HepG2 (cell line): ENCODE data around the gene TBC1D14. TPM values are rescaled to one million over a fixed set of nuclear protein-coding genes. Genes with fewer than 3 reads are reported as not detected.
A peak's percentile ranks its signal among the peaks of the same experiment; 100 is the strongest.

Experiments used
- ARID2 ChIP-seq: sonication (generic); formaldehyde crosslinking; IDR thresholded peaks from 2 replicates; pipeline ENCODE4 v1.8.1; 2022; ENCODE audit warnings: mild to moderate bottlenecking, missing genetic modification reagents, borderline replicate concordance
- ETS1 ChIP-seq: sonication (generic); formaldehyde crosslinking; IDR thresholded peaks from 2 replicates; pipeline ENCODE4 v1.4.0; 2020; ENCODE audit warnings: missing genetic modification reagents
- HHEX ChIP-seq: IDR thresholded peaks from 2 replicates; pipeline ENCODE4 v1.6.1; 2016; ENCODE audit warnings: control low read depth
- HNF4A ChIP-seq: sonication (generic); formaldehyde crosslinking; IDR thresholded peaks from 2 replicates; pipeline ENCODE4 v1.4.0; 2020; ENCODE audit warnings: missing genetic modification reagents
- KDM5B ChIP-seq: sonication (generic); formaldehyde crosslinking; IDR thresholded peaks from 2 replicates; pipeline ENCODE4 v1.4.0; 2020; ENCODE audit warnings: missing genetic modification reagents, mild to moderate bottlenecking, borderline replicate concordance
- KLF6 ChIP-seq: IDR thresholded peaks from 2 replicates; pipeline ENCODE4 v1.8.0; 2016; ENCODE audit warnings: missing biosample characterization, missing genetic modification reagents
- MEIS2 ChIP-seq: sonication (generic); formaldehyde crosslinking; IDR thresholded peaks from 2 replicates; pipeline ENCODE4 v1.9.0; 2021; ENCODE audit warnings: mild to moderate bottlenecking, missing genetic modification reagents
- NR3C1 ChIP-seq: sonication (generic); formaldehyde crosslinking; IDR thresholded peaks from 2 replicates; pipeline ENCODE4 v1.4.0; 2020; ENCODE audit warnings: missing genetic modification reagents
- PHF20 ChIP-seq: sonication (generic); formaldehyde crosslinking; IDR thresholded peaks from 2 replicates; pipeline ENCODE4 v1.5.0; 2020; ENCODE audit warnings: mild to moderate bottlenecking, missing genetic modification reagents
- SATB2 ChIP-seq: sonication (generic); formaldehyde crosslinking; IDR thresholded peaks from 2 replicates; pipeline ENCODE4 v1.5.0; 2020; ENCODE audit warnings: missing genetic modification reagents
- SMYD3 ChIP-seq: sonication (generic); formaldehyde crosslinking; IDR thresholded peaks from 2 replicates; pipeline ENCODE4 v1.8.1; 2023; ENCODE audit warnings: mild to moderate bottlenecking, missing genetic modification reagents
- SRSF1 ChIP-seq: fragments of 200-400 bp; formaldehyde crosslinking; optimal IDR thresholded peaks from 2 replicates; pipeline ENCODE3; 2017; ENCODE audit warnings: mild to moderate bottlenecking, low read depth, low read length, moderate library complexity
- TCF7L2 ChIP-seq: IDR thresholded peaks from 2 replicates; pipeline ENCODE4 v1.6.1; 2011; ENCODE audit warnings: mild to moderate bottlenecking, low read depth, low read length, moderate library complexity
- THAP7 ChIP-seq: sonication (generic); formaldehyde crosslinking; IDR thresholded peaks from 2 replicates; pipeline ENCODE4 v1.8.1; 2023; ENCODE audit warnings: mild to moderate bottlenecking, missing genetic modification reagents
- ZNF142 ChIP-seq: sonication (generic); formaldehyde crosslinking; IDR thresholded peaks from 2 replicates; pipeline ENCODE4 v1.4.0; 2020; ENCODE audit warnings: missing genetic modification reagents
- ZNF224 ChIP-seq: sonication (generic); formaldehyde crosslinking; IDR thresholded peaks from 2 replicates; pipeline ENCODE4 v1.5.0; 2020; ENCODE audit warnings: mild to moderate bottlenecking, missing genetic modification reagents
- ZNF274 ChIP-seq: sonication (generic); formaldehyde crosslinking; IDR thresholded peaks from 2 replicates; pipeline ENCODE4 v1.5.1; 2020; ENCODE audit warnings: mild to moderate bottlenecking, missing genetic modification reagents
- ZNF317 ChIP-seq: sonication (generic); formaldehyde crosslinking; IDR thresholded peaks from 2 replicates; pipeline ENCODE4 v1.5.0; 2020; ENCODE audit warnings: mild to moderate bottlenecking, missing genetic modification reagents
- ZNF746 ChIP-seq: sonication (generic); formaldehyde crosslinking; IDR thresholded peaks from 2 replicates; pipeline ENCODE4 v1.8.0; 2022; ENCODE audit warnings: mild to moderate bottlenecking, missing genetic modification reagents
- ZNF792 ChIP-seq: IDR thresholded peaks from 2 replicates; pipeline ENCODE4 v1.6.1; 2016
- ZNF839 ChIP-seq: sonication (generic); formaldehyde crosslinking; IDR thresholded peaks from 2 replicates; pipeline ENCODE4 v1.4.0; 2020; ENCODE audit warnings: missing genetic modification reagents, mild to moderate bottlenecking, borderline replicate concordance
- ZNF878 ChIP-seq: sonication (generic); formaldehyde crosslinking; IDR thresholded peaks from 2 replicates; pipeline ENCODE4 v1.8.1; 2023; ENCODE audit warnings: mild to moderate bottlenecking, missing genetic modification reagents, moderate library complexity
- polyA plus RNA-seq, 8 experiments: library from polyadenylated mRNA; depleted of rRNA in 3 of 8; stranded (reverse) in 7 of 8; unstranded in 1 of 8; fragments of >200 nt; fragmentation: Illumina TruSeq in 4 of 8; extraction: Trizol in 4 of 8; gene quantifications; 2 replicates each; pipeline versions ENCODE4 v1.2.1 to v1.2.3, GENCODE V29; 2011 to 2016; ENCODE audit warnings: low read depth in 4 of 8, missing spikeins in 1 of 8, mixed read lengths in 1 of 8; ENCODE audit not compliant: insufficient read depth in 1 of 8
- total RNA-seq, 5 experiments: library from RNA; depleted of rRNA; stranded (reverse); fragments of >200 nt; fragmentation: Illumina TruSeq; extraction: Trizol; gene quantifications; 2 replicates each; pipeline ENCODE4 v1.2.3, GENCODE V29; 2016; ENCODE audit warnings: low read depth in 1 of 5
- TF ChIP-seq, protein P1 (sequence below): IDR thresholded peaks from 2 replicates; pipeline ENCODE4 v1.6.1; 2016; ENCODE audit warnings: missing compliant biosample characterization, missing genetic modification reagents, borderline replicate concordance

The TBC1D14 gene
- total and polyA plus RNA-seq, 2 of the 13 experiments (the other 11 are each of a cell fraction or from before 2014, with no cell fraction given), result 29.5 to 46.5 TPM

DNA sequence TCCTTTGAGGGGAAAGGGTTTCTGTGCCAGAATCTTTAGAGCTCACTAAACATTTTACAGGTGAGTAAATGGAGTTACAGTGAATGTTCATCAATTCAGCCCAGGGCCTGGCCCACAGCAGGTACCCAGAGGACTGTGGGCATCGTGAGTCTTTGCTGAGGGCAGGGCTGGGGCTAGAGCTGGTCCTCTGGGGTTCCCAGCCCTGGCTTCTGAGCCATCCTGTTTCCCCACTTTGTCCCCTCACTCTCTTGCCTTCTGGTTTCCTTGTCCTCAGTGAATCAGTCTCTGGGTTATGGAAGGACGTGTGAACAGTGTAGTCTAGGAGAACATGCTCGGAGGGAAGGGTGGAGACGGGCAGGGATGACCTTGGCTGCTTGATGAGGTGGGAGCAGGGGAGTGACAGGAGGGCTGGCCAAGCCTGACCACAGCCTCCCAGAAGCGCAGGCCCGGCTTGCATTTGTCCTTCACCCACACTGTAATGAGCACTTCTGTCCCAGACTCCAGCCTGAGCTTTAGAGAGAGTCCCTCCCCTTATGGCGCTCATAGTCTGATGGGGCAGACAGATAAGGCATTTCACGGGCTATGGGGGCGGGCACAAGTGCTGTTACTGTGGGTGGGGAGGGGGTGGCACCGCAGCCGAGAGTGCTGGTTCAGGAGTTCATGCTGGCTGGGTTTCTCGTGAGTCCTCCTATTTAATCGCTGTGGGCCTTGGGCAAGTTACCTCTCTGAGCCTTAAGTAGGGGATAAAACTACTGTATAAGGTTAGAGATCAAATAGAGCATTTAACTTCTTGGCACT is 17.3 kb downstream of the TBC1D14 start (continued):
- TF ChIP-seq PHF20 (CRISPR knock-in tag) (no peak), HHEX (no peak), SMYD3 (CRISPR knock-in tag) (no peak), SRSF1 (no peak), HNF4A (CRISPR knock-in tag) (peak; percentile 66), ZNF317 (CRISPR knock-in tag) (no peak), TCF7L2 (no peak), ZNF746 (CRISPR knock-in tag) (no peak), ZNF142 (CRISPR knock-in tag) (no peak), ZNF792 (CRISPR knock-in tag) (no peak), ZNF274 (CRISPR knock-in tag) (no peak), ARID2 (no peak), KLF6 (CRISPR knock-in tag) (no peak), MEIS2 (no peak), NR3C1 (CRISPR knock-in tag) (no peak), ZNF878 (CRISPR knock-in tag) (no peak), SATB2 (no peak), ZNF224 (CRISPR knock-in tag) (no peak), KDM5B (CRISPR knock-in tag) (peak; percentile 34; the same call in 1 of the 2 replicates), THAP7 (CRISPR knock-in tag) (no peak), ZNF839 (CRISPR knock-in tag) (no peak), ETS1 (CRISPR knock-in tag) (no peak)
- TF ChIP-seq, protein P1, sequence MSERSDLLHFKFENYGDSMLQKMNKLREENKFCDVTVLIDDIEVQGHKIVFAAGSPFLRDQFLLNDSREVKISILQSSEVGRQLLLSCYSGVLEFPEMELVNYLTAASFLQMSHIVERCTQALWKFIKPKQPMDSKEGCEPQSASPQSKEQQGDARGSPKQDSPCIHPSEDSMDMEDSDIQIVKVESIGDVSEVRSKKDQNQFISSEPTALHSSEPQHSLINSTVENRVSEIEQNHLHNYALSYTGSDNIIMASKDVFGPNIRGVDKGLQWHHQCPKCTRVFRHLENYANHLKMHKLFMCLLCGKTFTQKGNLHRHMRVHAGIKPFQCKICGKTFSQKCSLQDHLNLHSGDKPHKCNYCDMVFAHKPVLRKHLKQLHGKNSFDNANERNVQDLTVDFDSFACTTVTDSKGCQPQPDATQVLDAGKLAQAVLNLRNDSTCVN (CRISPR knock-in tag), result no peak
